GM12865 (cell line): Measurements from ENCODE around the gene AGFG1.
"Not testable (repeated sequence)": the region's sequence is repeated elsewhere in the genome, so short reads cannot be mapped to it uniquely, and the experiment has no call there.

ENCODE experiments used
- DNase-seq: peaks from one replicate; pipeline ENCODE4 v3.0.0; 2010; ENCODE audit warnings: low read depth
- H3K4me3 ChIP-seq: 2 replicates; pipeline ENCODE4 v1.5.1; 2011; ENCODE audit warnings: mild to moderate bottlenecking, low read depth, low read length, control low read depth
- TF ChIP-seq, protein P1 (sequence below): IDR thresholded peaks from 2 replicates; pipeline ENCODE4 v1.5.1; 2011; ENCODE audit warnings: low read length, control low read depth, low read depth, inconsistent platforms; ENCODE audit not compliant: insufficient read depth; ENCODE audit errors: missing control alignments

AGFG1 gene

DNA sequence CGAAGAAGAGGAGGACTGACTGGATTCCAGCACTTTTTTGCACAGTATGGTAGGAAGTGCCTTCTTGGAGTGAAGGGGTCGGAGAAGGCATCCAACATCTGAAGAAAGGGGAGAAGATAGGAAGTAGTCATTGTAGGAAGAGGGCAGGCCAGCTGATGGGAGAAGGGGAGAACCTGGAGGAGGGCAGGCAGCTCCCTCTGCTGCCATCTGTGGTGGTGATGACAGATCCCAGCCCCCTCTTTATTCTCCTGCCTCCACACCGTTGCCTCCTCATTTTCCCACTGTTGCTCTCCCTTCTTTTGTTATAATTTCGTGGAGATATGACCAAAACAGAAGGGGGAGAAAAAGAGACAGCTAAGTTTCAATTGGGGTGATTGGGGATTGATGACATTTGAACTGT lies 123.8 kb downstream of the AGFG1 start:
- DNase-seq: no peak
- TF ChIP-seq, protein P1, sequence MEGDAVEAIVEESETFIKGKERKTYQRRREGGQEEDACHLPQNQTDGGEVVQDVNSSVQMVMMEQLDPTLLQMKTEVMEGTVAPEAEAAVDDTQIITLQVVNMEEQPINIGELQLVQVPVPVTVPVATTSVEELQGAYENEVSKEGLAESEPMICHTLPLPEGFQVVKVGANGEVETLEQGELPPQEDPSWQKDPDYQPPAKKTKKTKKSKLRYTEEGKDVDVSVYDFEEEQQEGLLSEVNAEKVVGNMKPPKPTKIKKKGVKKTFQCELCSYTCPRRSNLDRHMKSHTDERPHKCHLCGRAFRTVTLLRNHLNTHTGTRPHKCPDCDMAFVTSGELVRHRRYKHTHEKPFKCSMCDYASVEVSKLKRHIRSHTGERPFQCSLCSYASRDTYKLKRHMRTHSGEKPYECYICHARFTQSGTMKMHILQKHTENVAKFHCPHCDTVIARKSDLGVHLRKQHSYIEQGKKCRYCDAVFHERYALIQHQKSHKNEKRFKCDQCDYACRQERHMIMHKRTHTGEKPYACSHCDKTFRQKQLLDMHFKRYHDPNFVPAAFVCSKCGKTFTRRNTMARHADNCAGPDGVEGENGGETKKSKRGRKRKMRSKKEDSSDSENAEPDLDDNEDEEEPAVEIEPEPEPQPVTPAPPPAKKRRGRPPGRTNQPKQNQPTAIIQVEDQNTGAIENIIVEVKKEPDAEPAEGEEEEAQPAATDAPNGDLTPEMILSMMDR: no peak
- no peak overlapping the region for H3K4me3 ChIP-seq

- no peak overlapping the region for H3K4me3 ChIP-seq
- no peak for DNase-seq
- TF ChIP-seq, protein P1: no peak
Measured at GRCh38 chr2:227597036-227597435, 125.1 kb downstream of the AGFG1 start.

- TF ChIP-seq, protein P1: no peak
- DNase-seq: no peak
- H3K4me3 ChIP-seq: no peak overlapping the region
Measured at GRCh38 chr2:227597998-227598397, 126.0 kb downstream of the AGFG1 start.

DNA sequence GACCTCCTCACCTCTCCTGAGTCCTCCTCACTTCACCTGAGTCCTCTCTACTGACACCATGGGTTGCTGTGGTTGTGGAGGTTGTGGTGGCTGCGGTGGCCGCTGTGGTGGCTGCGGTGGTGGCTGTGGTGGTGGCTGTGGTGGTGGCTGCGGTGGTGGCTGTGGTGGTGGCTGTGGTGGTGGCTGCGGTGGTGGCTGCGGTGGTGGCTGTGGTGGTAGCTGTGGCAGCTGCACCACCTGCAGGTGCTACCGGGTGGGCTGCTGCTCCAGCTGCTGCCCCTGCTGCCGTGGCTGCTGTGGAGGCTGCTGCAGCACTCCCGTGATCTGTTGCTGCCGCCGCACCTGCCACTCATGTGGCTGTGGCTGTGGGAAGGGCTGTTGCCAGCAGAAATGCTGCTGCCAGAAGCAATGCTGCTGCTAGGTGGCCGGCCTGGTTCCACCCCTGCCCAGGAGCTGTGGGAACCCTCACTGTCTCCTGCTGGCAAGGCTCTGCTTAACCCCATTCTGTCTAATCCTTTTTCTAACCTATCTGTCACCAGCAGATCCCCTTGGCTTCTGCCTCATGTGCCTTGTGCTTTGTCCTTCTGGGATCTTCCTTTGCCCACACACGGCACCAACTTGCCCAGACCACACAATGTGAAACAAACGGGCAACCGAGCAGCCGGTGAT lies 127.0 kb downstream of the AGFG1 start, which contains the start of gene SCYGR2:
SCYGR2 (plus strand) TSS at position 59 of the 669 bp plus-strand sequence; CDS start at position 59, 0 bp downstream.
- not testable (repeated sequence) for H3K4me3 ChIP-seq, DNase-seq

- H3K4me3 ChIP-seq: no peak overlapping the region
- TF ChIP-seq, protein P1: no peak
- DNase-seq: no peak
Measured at GRCh38 chr2:227602358-227602757, 130.4 kb downstream of the AGFG1 start.

DNA sequence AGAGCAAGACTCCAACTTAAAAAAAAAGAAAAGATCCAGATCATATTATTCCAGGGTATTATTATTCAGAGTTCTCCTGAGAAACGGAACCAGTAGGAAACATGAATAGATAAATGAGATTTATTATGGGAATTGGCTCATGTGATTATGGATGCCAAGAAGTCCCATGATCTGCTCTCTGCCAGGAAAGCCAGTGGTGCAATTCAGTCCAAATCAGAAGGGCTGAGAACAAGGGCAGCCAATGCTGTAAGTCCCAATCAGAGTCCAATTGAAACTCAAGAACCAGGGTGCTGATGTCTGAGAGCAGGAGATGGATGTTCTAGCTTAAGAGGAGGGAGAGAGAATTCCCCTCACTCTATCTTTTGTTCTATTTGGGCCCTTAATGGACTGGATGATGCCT lies 134.5 kb downstream of the AGFG1 start:
- TF ChIP-seq, protein P1: no peak
- H3K4me3 ChIP-seq: no peak overlapping the region
- DNase-seq: no peak

DNA sequence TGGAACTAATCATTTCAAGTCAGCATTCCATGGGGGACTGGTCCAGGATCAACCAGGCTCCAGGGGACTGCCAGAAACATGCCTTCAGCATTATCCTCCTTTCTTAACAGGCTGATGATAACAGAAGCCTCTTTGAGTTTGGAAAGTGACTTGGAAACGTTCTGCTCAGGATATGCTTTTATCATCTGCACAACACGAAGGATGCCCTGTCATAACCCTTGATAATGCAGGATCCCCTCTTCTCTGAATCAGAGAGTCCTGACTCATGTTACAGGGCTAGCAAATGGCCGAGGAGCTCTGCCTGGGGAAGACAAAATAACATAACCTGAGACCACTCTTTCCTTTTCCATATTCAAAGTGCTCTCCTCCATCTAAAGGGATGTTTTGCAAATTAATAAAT lies 136.0 kb downstream of the AGFG1 start:
- TF ChIP-seq, protein P1: no peak
- no peak overlapping the region for H3K4me3 ChIP-seq
- no peak for DNase-seq
